GM18861 (cell line): ENCODE data around the gene TRIOBP.

Experiments used
- ATAC-seq: cut with Tn5 transposase; IDR thresholded peaks from one replicate; pipeline ENCODE4 v1.9.1; 2021; ENCODE audit not compliant: unreplicated experiment

TRIOBP gene

GRCh38 chr22:37749831-37750595, 53.2 kb downstream of the TRIOBP start:
- ATAC-seq: no peak

- ATAC-seq: no peak
Measured at GRCh38 chr22:37750596-37751162, 53.8 kb downstream of the TRIOBP start.

GRCh38 chr22:37751449-37752188, 54.8 kb downstream of the TRIOBP start:
- ATAC-seq: no peak

GRCh38 chr22:37752189-37753087, 55.6 kb downstream of the TRIOBP start:
- ATAC-seq: no peak

- ATAC-seq: no peak
Measured at GRCh38 chr22:37753746-37754145, 56.9 kb downstream of the TRIOBP start.

GRCh38 chr22:37757663-37758062, 60.8 kb downstream of the TRIOBP start:
- ATAC-seq: no peak

GRCh38 chr22:37758694-37759093, 61.8 kb downstream of the TRIOBP start:
- ATAC-seq: no peak

- no peak for ATAC-seq
Measured at GRCh38 chr22:37759281-37759680, 62.4 kb downstream of the TRIOBP start.

- ATAC-seq: no peak
Measured at GRCh38 chr22:37760152-37760551, 63.3 kb downstream of the TRIOBP start.

GRCh38 chr22:37762389-37762836, 65.6 kb downstream of the TRIOBP start:
- ATAC-seq: no peak

- no peak for ATAC-seq
Measured at GRCh38 chr22:37763012-37763411, 66.2 kb downstream of the TRIOBP start.

- no peak for ATAC-seq
Measured at GRCh38 chr22:37763652-37764051, 66.8 kb downstream of the TRIOBP start.

- ATAC-seq: no peak
Measured at GRCh38 chr22:37764622-37765021, 67.8 kb downstream of the TRIOBP start.

GRCh38 chr22:37765498-37765897, 68.7 kb downstream of the TRIOBP start:
- ATAC-seq: no peak

- ATAC-seq: no peak
Measured at GRCh38 chr22:37765953-37766576, 69.2 kb downstream of the TRIOBP start.

- ATAC-seq: no peak
Measured at GRCh38 chr22:37768273-37768672, 71.4 kb downstream of the TRIOBP start.

GRCh38 chr22:37769056-37769455, 72.2 kb downstream of the TRIOBP start:
- ATAC-seq: no peak

- ATAC-seq: no peak
Measured at GRCh38 chr22:37771081-37771480, 74.2 kb downstream of the TRIOBP start.

- no peak for ATAC-seq
Measured at GRCh38 chr22:37771702-37772427, 75.0 kb downstream of the TRIOBP start.

GRCh38 chr22:37774728-37775127, 77.9 kb downstream of the TRIOBP start:
- ATAC-seq: no peak
